Activated T-helper 1 cell treated with anti-CD3 and anti-CD28 coated beads, Interleukin-12 subunit alpha, Interleukin-12 subunit beta, Interleukin-2, Interleukin-4 antibody, amounts not matched to agents 30 ng/mL and 10 ng/mL and 1 ng/mL, durations not matched to agents 14 hours and 24 hours and 36 hours (primary cell): ENCODE results near the gene TCEAL8. TPM values are rescaled to one million over a fixed set of nuclear protein-coding genes. Genes with fewer than 3 reads are reported as not detected.
"Not testable (repeated sequence)": the region's sequence is repeated elsewhere in the genome, so short reads cannot be mapped to it uniquely, and the experiment has no call there.

Source experiments
- DNase-seq: peaks from one replicate; pipeline ENCODE4 v3.0.0; 2021; ENCODE audit warnings: low spot score
- H3K27ac Mint-ChIP-seq: one replicate; pipeline ENCODE4 v1.8.0; 2021; ENCODE audit warnings: mild to moderate bottlenecking, mixed read lengths
- H3K27me3 Mint-ChIP-seq: one replicate; pipeline ENCODE4 v1.8.0; 2022; ENCODE audit warnings: mild to moderate bottlenecking, moderate library complexity, mixed read lengths; ENCODE audit not compliant: insufficient read depth
- H3K36me3 Mint-ChIP-seq: one replicate; pipeline ENCODE4 v1.8.0; 2021; ENCODE audit warnings: low read depth, mixed read lengths
- H3K4me1 Mint-ChIP-seq: one replicate; pipeline ENCODE4 v1.8.0; 2021; ENCODE audit warnings: low read depth, mixed read lengths
- H3K4me3 Mint-ChIP-seq: one replicate; pipeline ENCODE4 v1.8.0; 2021; ENCODE audit warnings: mild to moderate bottlenecking, moderate library complexity, mixed read lengths
- H3K9me3 Mint-ChIP-seq: one replicate; pipeline ENCODE4 v1.8.0; 2021; ENCODE audit warnings: mixed read lengths
- intact Hi-C: fragments of 100-400 bp; cut with micrococcal nuclease; formaldehyde crosslinking; loops from one replicate; pipeline ENCODE4 v1.15.1; 2024
- total RNA-seq: library from RNA; stranded (reverse); gene quantifications from 2 replicates; pipeline ENCODE4 v1.2.3, GENCODE V29; 2022

Gene TCEAL8
- total RNA-seq, 1 donor from 2014 or later = 20.7 TPM

DNA sequence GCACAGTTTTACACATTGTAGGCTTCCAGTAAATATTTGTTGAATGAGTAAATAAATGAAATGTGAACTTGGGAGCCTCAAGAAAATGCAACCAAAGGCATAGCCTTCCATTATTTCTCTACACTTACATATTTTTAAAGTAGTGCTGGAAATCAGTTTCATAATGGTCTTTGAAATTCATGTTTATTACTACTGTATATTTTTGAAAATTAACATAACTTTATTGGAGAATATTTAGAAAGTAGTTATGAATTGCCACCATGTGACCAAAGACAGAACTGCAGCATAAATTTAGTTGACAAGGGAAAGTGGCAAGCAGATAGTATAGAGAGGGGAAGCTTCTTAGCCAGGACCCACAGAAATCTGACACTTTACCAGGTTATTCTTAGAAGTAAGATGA is 6.4 kb downstream of the TCEAL8 start:
- peaks cover 8% of the 10 kb centered on the region for H3K27me3 Mint-ChIP-seq
- H3K9me3 Mint-ChIP-seq = no peaks in the 10 kb centered on the region
- H3K4me3 Mint-ChIP-seq = no peak overlapping the region
- intact Hi-C loops = loop anchor here (1.0 kb wide), 1 partner anchor 37 kb away; no protein-coding TSS in a partner anchor
- no peak for DNase-seq
- no peak overlapping the region for H3K27ac Mint-ChIP-seq
- H3K4me1 Mint-ChIP-seq = peaks cover 9% of the 10 kb centered on the region
- peaks cover 2% of the 10 kb centered on the region for H3K36me3 Mint-ChIP-seq

DNA sequence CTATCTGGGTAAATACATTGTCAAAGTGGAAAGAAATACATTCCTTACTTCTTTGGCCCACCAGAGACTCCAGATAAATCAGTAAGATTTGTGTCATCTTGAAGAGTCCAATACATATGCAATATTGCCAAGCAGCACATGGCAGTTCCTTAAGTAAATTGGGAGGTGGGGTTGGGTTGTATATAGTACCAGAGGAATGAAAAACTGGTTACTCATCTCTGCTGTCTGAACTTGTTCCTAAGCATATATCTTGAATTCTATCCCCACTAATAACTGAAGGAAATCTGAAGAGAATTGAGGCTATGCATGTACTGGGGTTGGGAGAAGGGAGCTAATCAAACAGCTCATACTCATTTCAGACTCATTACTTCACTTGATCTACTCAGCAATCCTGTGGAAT is 14.8 kb downstream of the TCEAL8 start:
- Mint-ChIP-seq H3K27ac (no peak overlapping the region), H3K4me1 (no peaks in the 10 kb centered on the region), H3K4me3 (no peak overlapping the region), H3K27me3 (peaks cover 2% of the 10 kb centered on the region), H3K36me3 (no peaks in the 10 kb centered on the region), H3K9me3 (no peaks in the 10 kb centered on the region)
- intact Hi-C loops = no loop called here
- DNase-seq = no peak

DNA sequence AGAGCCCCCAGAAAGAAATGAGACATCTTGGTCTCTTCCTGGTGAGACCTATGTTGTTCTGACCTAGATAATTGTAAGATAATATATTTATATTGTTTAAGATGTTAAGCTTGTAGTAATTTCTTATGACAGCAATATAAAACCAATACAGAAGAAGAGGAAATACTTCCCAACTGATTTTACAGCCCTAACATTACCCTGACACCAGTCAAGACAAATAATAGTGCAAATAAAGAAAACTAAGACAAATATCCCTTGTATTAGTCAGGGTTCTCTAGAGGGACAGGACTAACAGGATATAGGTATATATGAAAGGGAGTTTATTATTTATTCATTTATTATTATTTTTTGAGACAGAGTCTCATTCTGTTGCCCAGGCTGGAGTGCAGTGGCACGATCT is 18.7 kb downstream of the TCEAL8 start:
- Mint-ChIP-seq H3K27me3 (peaks cover 2% of the 10 kb centered on the region), H3K4me1 (no peaks in the 10 kb centered on the region), H3K27ac (no peak overlapping the region), H3K36me3 (no peaks in the 10 kb centered on the region), H3K4me3 (no peak overlapping the region), H3K9me3 (no peaks in the 10 kb centered on the region)
- intact Hi-C loops = no loop called here
- no peak for DNase-seq

- H3K36me3 Mint-ChIP-seq, H3K27ac Mint-ChIP-seq, H3K4me3 Mint-ChIP-seq, DNase-seq, H3K27me3 Mint-ChIP-seq, intact Hi-C loops, H3K4me1 Mint-ChIP-seq, H3K9me3 Mint-ChIP-seq: not testable (repeated sequence)
Observed at GRCh38 chrX:103235608-103236007, 19.3 kb downstream of the TCEAL8 start.

- Mint-ChIP-seq H3K27ac (no peak overlapping the region), H3K4me1 (no peaks in the 10 kb centered on the region), H3K36me3 (no peaks in the 10 kb centered on the region), H3K27me3 (peaks cover 2% of the 10 kb centered on the region), H3K9me3 (no peaks in the 10 kb centered on the region), H3K4me3 (no peak overlapping the region)
- intact Hi-C loops = no loop called here
- no peak for DNase-seq
Observed at GRCh38 chrX:103234869-103235268, 20.1 kb downstream of the TCEAL8 start.

- H3K27ac Mint-ChIP-seq = no peak overlapping the region
- no peaks in the 10 kb centered on the region for H3K9me3 Mint-ChIP-seq
- DNase-seq = no peak
- H3K36me3 Mint-ChIP-seq = no peaks in the 10 kb centered on the region
- H3K27me3 Mint-ChIP-seq = peaks cover 2% of the 10 kb centered on the region
- no peak overlapping the region for H3K4me3 Mint-ChIP-seq
- H3K4me1 Mint-ChIP-seq = no peaks in the 10 kb centered on the region
- intact Hi-C loops = no loop called here
Observed at GRCh38 chrX:103233263-103233662, 21.7 kb downstream of the TCEAL8 start.

GRCh38 chrX:103225918-103226317 is 29.0 kb downstream of the TCEAL8 start:
- H3K27me3 Mint-ChIP-seq = peaks cover 20% of the 10 kb centered on the region
- H3K9me3 Mint-ChIP-seq, intact Hi-C loops, H3K36me3 Mint-ChIP-seq, H3K27ac Mint-ChIP-seq, H3K4me3 Mint-ChIP-seq, H3K4me1 Mint-ChIP-seq, DNase-seq: not testable (repeated sequence)

GRCh38 chrX:103220511-103221323 is 34.2 kb downstream of the TCEAL8 start:
- no peak for DNase-seq
- Mint-ChIP-seq H3K4me3 (no peak overlapping the region), H3K36me3 (no peaks in the 10 kb centered on the region), H3K27ac (no peak overlapping the region), H3K4me1 (no peaks in the 10 kb centered on the region), H3K27me3 (peaks cover 25% of the 10 kb centered on the region), H3K9me3 (no peaks in the 10 kb centered on the region)
- intact Hi-C loops = no loop called here

DNA sequence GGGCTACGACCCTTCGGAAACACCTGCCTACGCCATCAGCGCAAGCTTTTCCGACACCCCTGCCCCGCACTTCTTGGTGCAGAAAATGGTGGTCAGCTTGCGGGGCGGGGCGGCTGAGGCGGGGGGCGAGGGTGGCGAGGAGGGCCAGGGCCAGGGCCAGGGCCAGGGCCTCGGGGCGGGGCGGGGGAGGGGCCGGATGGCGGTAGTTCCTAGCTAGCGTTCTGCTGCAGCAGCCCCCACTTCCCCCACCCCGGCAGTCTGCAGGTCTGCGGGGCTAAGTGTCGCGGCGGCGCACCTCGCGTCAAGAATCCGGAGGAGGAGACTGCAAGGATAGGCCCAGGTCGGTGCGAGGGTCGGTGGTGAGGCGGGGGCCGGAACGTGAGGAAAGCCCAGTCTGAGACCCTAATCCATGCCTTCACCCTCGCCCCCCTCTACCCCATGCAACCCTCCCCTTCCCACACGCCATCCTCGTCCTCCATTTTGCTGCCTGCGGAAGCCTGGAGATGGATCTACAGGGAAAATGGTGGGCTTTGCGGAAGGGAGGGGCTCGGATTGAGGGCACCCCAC is 39.4 kb downstream of the TCEAL8 start:
- peak; percentile 2 for DNase-seq
- Mint-ChIP-seq H3K27me3 (peaks cover 5% of the 10 kb centered on the region), H3K27ac (no peak overlapping the region), H3K4me3 (peak overlapping the region; percentile 59), H3K36me3 (no peaks in the 10 kb centered on the region), H3K4me1 (peaks cover 4% of the 10 kb centered on the region), H3K9me3 (no peaks in the 10 kb centered on the region)
- intact Hi-C loops = loop anchor here (1.0 to 2.0 kb wide), 2 partner anchors 39 to 95 kb away; partner anchors contain the start of genes BEX2 and TCEAL8

- DNase-seq = peak; percentile 70
- Mint-ChIP-seq H3K27ac (peak within 1 kb of the TSS; percentile 67), H3K4me1 (peaks cover 4% of the 10 kb centered on the region), H3K36me3 (no peaks in the 10 kb centered on the region), H3K27me3 (peaks cover 5% of the 10 kb centered on the region), H3K9me3 (no peaks in the 10 kb centered on the region), H3K4me3 (peak within 1 kb of the TSS; percentile 84)
- intact Hi-C loops = loop anchor here (1.0 to 2.0 kb wide), 2 partner anchors 40 to 95 kb away; partner anchors contain the start of genes BEX2 and TCEAL8
Observed at GRCh38 chrX:103214870-103215424, 40.0 kb downstream of the TCEAL8 start, which contains the start of gene BEX4. Gene BEX4, plus strand, starts transcription at chrX:103215108. Its CDS starts 1,046 bp downstream, at chrX:103216154.

- DNase-seq = no peak
- peaks cover 4% of the 10 kb centered on the region for H3K27me3 Mint-ChIP-seq
- H3K9me3 Mint-ChIP-seq = no peaks in the 10 kb centered on the region
- no peaks in the 10 kb centered on the region for H3K36me3 Mint-ChIP-seq
- H3K27ac Mint-ChIP-seq = no peak overlapping the region
- H3K4me3 Mint-ChIP-seq = no peak overlapping the region
- H3K4me1 Mint-ChIP-seq = peaks cover 4% of the 10 kb centered on the region
- intact Hi-C loops = no loop called here
Observed at GRCh38 chrX:103212749-103213457, 42.1 kb downstream of the TCEAL8 start.

DNA sequence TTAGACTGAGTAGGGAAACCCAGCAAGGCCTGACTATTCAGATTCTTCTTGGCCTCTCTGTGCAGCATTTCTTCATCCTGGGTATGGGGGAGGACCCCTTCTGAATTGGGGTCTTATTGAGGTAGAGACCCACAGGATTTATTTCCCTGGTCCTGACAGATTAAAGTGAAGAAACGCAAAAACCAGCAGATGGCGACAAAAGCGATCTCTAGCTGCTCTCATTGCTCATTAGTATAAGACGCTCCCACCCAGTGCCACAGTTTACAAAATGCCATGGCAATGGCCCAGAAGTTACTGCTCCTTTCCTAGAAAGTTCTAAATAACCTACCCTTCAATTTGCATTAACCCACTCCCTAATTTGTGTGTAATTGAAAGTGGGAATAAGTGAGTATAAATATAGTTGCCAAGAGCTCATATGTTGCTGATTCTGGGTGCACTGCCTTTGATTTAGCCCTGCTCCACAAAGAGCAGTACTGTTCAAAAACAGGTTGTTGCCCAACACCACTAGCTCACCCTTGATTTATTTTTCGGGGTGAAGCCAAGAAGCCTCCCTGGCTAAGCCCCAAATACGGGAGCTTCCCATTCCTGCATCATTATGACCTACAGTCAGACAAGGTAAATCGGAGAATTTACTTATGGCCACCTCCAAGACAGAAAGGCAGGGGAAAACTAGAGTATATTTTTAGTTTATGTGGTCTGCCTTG is 43.8 kb downstream of the TCEAL8 start:
- Mint-ChIP-seq H3K27ac (no peak overlapping the region), H3K27me3 (peaks cover 4% of the 10 kb centered on the region), H3K4me3 (no peak overlapping the region), H3K9me3 (no peaks in the 10 kb centered on the region), H3K4me1 (peaks cover 4% of the 10 kb centered on the region), H3K36me3 (no peaks in the 10 kb centered on the region)
- DNase-seq = peak; percentile 5
- intact Hi-C loops = loop anchor here (1.0 kb wide), 2 partner anchors 37 to 253 kb away; no protein-coding TSS in a partner anchor
